HG03432 (cell line): ENCODE data around the gene GLRA1.
"Not testable (repeated sequence)": the region's sequence is repeated elsewhere in the genome, so short reads cannot be mapped to it uniquely, and the experiment has no call there.

Experiments
- ATAC-seq: cut with Tn5 transposase; IDR thresholded peaks from one replicate; pipeline ENCODE4 v1.9.1; 2021; ENCODE audit warnings: mild to moderate bottlenecking, moderate library complexity; ENCODE audit not compliant: unreplicated experiment

GLRA1 gene

DNA sequence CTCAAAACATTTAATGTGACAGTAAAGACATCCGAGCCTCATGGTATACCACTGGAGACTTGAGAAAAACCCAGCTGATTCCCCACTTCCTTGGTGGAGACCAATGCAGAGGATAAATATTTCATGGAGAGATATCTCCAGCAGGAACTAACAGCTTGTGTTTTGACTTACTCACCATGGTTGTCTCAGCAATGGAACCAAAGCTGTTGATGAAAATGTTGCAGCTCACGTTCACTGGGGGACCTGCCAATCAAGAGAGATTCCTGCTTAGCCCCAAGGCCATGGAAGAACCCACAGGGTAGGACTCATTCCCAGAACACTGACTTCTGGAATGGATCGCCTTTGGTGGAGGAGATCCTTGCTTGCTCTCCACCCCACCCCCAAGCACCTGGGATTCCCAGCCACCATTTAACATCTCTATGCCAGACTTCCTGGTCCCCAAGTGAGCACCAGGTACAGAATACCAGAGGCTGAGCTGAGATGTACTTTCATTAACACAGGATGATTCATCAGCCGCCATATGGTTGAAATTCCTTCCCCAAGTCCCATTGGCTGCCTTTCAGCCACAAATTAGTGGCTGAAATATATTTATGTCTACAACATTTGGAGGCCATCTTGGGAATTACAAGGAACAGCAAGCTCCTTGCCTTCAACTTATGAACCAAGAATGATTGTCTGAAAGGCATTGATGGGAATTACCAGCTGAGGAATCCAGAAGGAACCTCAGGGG, 37.9 kb downstream of the GLRA1 start:
- ATAC-seq: no peak

DNA sequence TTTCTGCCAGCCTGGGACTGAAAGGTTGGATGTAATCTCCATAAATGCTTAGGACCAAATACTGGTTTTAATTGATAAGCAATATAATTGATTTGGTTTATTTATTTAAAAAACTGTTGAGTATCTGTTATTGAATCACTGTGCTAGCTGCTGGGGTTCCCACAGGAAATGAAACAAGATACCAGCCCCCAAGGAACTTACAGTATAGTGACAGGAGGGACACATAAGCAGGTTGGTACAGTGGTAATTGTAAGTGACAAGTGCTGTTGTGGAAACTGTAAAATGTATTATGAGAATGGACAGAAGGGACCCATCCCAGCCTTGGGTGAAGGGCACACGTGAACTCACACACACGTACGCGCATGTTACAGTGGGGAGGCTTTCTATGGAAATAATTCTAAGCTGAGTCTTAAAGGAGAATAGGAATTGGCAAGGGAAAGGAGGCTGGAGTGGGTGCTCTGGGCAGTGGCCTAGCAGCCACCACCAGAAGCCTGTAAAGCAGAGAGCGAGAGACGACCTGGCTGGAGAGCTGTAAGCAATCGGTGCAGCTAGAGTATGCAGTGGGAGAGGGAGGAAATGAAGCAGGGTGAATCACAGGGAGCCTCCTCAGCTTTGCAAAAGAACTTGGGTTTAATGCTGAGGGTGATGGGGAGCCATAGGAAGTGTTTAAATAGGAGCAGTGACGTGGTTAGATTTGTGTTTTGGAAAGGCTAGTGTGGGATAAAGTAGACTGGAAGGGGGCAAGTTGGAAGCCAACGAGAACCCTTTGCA, 39.3 kb downstream of the GLRA1 start:
- peak; percentile 55 for ATAC-seq

- no peak for ATAC-seq
Observed at GRCh38 chr5:151881621-151882225, 42.9 kb downstream of the GLRA1 start.

GRCh38 chr5:151880324-151880723, 44.3 kb downstream of the GLRA1 start:
- ATAC-seq: no peak

DNA sequence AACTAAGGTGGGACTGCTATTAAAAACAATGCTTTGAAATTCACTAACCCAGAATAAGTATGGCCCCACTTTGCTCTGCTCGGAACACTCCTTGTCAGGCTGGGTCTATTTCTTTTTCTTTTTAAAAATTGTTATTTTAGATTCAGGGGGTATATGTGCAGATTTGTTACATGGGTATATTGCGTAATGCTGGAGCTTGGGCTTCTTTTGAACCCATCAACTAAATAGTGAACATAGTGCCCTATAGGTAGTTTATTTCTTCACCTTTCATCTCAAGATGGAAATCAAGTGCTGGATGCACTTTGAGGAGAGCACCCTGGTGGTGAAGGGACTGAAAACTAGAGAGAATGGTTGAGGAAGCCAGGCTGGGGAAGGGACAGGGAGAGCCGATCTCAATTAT, 51.0 kb downstream of the GLRA1 start:
- no peak for ATAC-seq

- no peak for ATAC-seq
Observed at GRCh38 chr5:151872701-151873100, 52.0 kb downstream of the GLRA1 start.

- ATAC-seq: no peak
Observed at GRCh38 chr5:151870820-151871219, 53.8 kb downstream of the GLRA1 start.

- no peak for ATAC-seq
Observed at GRCh38 chr5:151870271-151870670, 54.4 kb downstream of the GLRA1 start.

- ATAC-seq: no peak
Observed at GRCh38 chr5:151869843-151870242, 54.8 kb downstream of the GLRA1 start.

DNA sequence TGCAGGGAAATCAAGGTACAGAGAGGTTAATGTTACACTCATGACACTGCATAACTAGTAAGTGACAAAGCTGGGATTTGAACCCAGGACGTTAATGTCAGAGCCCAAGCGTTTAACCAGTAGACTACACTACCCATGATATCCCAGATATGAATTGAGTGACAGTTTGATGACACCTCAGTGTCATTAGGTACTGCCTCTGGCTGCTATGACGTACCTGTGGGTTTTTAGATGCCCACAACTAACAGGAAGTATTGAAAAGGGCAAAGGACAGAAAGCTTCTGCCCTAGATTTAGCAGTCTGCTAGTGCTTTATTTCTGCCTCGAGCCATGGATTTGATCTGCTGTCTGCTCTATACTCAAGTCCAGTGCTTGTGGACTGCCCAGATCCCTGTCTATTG, 56.2 kb downstream of the GLRA1 start:
- peak; percentile 84 for ATAC-seq

- ATAC-seq: no peak
Observed at GRCh38 chr5:151864061-151864748, 60.4 kb downstream of the GLRA1 start.

DNA sequence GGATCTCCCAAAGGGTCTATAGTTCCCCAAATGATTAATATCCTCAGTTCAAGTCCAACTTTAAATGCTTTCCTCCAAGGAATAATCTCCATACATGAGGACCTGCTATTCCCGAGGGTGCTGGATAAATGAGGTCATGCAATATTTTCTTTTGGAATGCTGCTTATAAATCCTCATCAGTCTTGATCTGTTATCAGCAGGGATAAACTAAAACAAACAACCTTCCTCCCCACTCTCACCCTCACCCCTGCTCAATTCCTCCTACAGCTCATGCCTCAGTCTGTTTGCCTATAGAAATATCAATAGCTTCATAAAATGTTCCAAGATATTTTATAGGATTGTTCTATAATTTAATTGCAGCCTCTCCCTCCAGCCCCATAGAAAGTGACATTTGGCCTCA, 61.1 kb downstream of the GLRA1 start:
- no peak for ATAC-seq

- ATAC-seq: peak; percentile 67
Observed at GRCh38 chr5:151862811-151863472, 61.7 kb downstream of the GLRA1 start.

GRCh38 chr5:151860867-151861266, 63.8 kb downstream of the GLRA1 start:
- ATAC-seq: not testable (repeated sequence)

- no peak for ATAC-seq
Observed at GRCh38 chr5:151856861-151857260, 67.8 kb downstream of the GLRA1 start.

GRCh38 chr5:151855701-151856100, 69.0 kb downstream of the GLRA1 start:
- ATAC-seq: no peak

DNA sequence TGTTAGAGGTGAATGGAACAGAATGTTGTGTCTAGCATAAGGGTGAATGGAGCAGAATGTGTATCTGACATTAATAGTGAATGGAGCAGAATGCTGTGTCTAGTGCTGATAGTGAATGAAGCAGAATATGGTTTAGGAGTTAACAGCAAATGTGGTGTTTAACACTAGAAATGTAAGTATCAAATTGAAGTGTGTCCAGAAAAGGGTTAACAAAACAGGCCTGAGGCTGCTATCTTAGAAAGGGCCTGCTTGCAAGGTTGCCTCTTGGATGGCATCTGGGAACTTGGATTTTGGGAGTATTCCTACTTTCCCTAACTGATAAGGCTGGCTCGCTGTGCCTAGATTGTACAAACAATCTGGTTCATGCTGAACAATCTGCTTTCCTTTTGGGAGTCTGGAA, 76.8 kb downstream of the GLRA1 start:
- ATAC-seq: no peak

DNA sequence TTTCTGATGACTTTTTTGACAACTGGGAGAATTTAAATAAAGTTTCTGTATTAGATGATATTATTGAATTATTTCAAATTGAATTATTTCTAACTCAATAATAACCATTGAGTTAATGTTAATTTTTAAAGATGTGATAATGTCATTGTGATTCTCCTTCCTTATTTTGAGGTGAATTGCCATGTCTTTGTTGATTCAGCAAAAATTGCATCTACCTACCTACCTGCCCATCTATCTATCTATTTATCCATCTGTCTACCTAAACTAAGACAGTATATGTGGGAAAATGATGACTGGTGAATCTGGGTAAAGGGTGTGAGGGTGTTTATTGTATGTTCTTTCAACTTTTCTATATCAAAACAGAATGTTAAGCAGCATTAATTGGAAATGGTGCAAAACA, 77.9 kb downstream of the GLRA1 start:
- no peak for ATAC-seq

DNA sequence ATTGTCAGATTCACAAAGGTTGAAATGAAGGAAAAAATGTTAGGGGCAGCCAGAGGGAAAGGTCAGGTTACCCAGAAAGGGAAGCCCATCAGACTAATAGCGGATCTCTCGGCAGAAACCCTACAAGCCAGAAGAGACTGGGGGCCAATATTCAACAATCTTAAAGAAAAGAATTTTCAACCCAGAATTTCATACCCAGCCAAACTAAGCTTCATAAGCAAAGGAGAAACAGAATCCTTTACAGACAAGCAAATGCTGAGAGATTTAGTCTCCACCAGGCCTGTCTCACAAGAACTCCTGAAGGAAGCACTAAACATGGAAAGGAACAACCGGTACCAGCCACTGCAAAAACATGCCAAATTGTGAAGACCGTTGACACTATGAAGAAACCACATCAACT, 91.8 kb downstream of the GLRA1 start:
- ATAC-seq: not testable (repeated sequence)

- ATAC-seq: no peak
Observed at GRCh38 chr5:151829370-151829769, 95.3 kb downstream of the GLRA1 start.

DNA sequence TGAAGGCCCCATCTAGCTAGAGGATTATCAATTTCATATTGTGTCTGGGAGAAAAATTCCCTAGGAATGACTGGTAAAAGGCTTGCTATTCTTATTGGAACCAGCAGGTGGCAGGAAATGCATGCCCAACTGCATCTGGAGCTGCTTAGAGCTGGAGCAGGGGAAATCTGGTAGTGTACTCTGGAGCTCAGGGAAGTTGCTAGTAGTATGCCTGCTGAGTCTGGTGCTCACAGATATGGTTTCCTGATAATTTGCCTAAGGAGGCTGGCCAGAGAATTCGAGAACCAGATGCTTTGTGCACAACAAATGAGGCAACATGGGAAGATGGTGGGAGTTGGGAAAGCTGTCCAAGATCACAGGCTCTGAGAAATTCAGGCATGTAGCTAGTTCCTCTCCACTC, 99.2 kb downstream of the GLRA1 start:
- peak; percentile 79 for ATAC-seq
